Right lobe of liver (tissue), 4 donors: ENCODE measurements around the gene BCAP31.

Experiments
- CTCF ChIP-seq, 4 donors: fragments of 200-600 bp in 3 of 4; fragments of 450-650 bp in 1 of 4; IDR thresholded peaks; one replicate each; pipeline versions ENCODE4 v1.5.1 to v1.8.0; 2016 to 2022; ENCODE audit warnings: antibody characterized with exemption in 4 of 4, mild to moderate bottlenecking in 2 of 4
- POLR2A ChIP-seq: fragments of 450-650 bp; IDR thresholded peaks from one replicate; pipeline ENCODE4 v1.6.1; 2017; ENCODE audit warnings: antibody characterized with exemption, mild to moderate bottlenecking
- donor health status: DM: no; HTN: no; CAD: no.
- donor health status: DM: no; HTN: no; CAD: no.
- donor health status: DM: no; HTN: yes; CAD: no.

GRCh38 chrX:153707406-153707805 is 16.8 kb downstream of the BCAP31 start:
- no peak for TF ChIP-seq POLR2A
- no peak for TF ChIP-seq CTCF (IDR thresholded peaks at IDR 0.05)
